SK-N-SH (cell line): Measurements from ENCODE around the gene VPS51. TPM values are rescaled to one million over a fixed set of nuclear protein-coding genes. Genes with fewer than 3 reads are reported as not detected.

Experiments used
- CTCF ChIA-PET: fragments of 300-600, 350-600 bp; formaldehyde crosslinking; extraction: SDS; loops from one replicate; lab custom pipeline; 2021; lab: Yijun Ruan, JAX
- POLR2A ChIA-PET: fragments of 350-600 bp; sonication (Branson Sonifier 250); formaldehyde crosslinking; extraction: SDS; loops from one replicate; lab custom pipeline; 2020; ENCODE audit warnings: antibody characterized with exemption, inconsistent platforms; lab: Yijun Ruan, JAX
- DNase-seq: peaks from one replicate; pipeline ENCODE4 v3.0.0; 2012
- H2AFZ ChIP-seq: fragments of 200-600 bp; sonication (generic); 2 replicates; pipeline ENCODE4 v1.8.1; 2016; ENCODE audit warnings: antibody characterized with exemption, mild to moderate bottlenecking, low read depth
- H3F3A ChIP-seq: fragments of 200-600 bp; sonication (generic); replicated peaks from 2 replicates; pipeline ENCODE3; 2016; ENCODE audit warnings: antibody characterized with exemption, mild to moderate bottlenecking; ENCODE audit not compliant: insufficient read depth
- H3K27ac ChIP-seq, 2 experiments: fragments of 200-500 bp in 1 of 2; fragments of 200-600 bp in 1 of 2; sonication (Bioruptor generic) in 1 of 2; sonication (generic), shearing (Covaris generic) in 1 of 2; 2 replicates each; pipeline versions ENCODE4 v1.5.1 to v1.6.1; 2014 to 2016; ENCODE audit warnings: low read depth in 2 of 2, inconsistent platforms in 1 of 2, low read length in 1 of 2, mild to moderate bottlenecking in 1 of 2, mixed read lengths in 1 of 2
- H3K27me3 ChIP-seq: fragments of 200-600 bp; sonication (generic), shearing (Covaris generic); 2 replicates; pipeline ENCODE4 v1.6.1; 2016; ENCODE audit warnings: mixed run types; ENCODE audit not compliant: insufficient read depth
- H3K36me3 ChIP-seq, 2 experiments: fragments of 200-500 bp in 1 of 2; fragments of 200-600 bp in 1 of 2; sonication (Bioruptor generic) in 1 of 2; sonication (generic) in 1 of 2; replicated peaks in 1 of 2; 2 replicates each; pipeline versions ENCODE3 to v1.5.1; 2014 to 2016; ENCODE audit warnings: low read length in 1 of 2, mild to moderate bottlenecking in 1 of 2; ENCODE audit not compliant: insufficient read depth in 2 of 2, control insufficient read depth in 1 of 2
- H3K4me1 ChIP-seq, 2 experiments: fragments of 200-500 bp in 1 of 2; fragments of 200-600 bp in 1 of 2; sonication (Bioruptor generic) in 1 of 2; sonication (generic), shearing (Covaris generic) in 1 of 2; 2 replicates each; pipeline versions ENCODE4 v1.5.1 to v1.6.1; 2014 to 2016; ENCODE audit warnings: low read depth in 1 of 2, low read length in 1 of 2, mixed run types in 1 of 2; ENCODE audit not compliant: insufficient read depth in 2 of 2, control insufficient read depth in 1 of 2
- H3K4me2 ChIP-seq: fragments of 200-600 bp; sonication (generic), shearing (Covaris generic); 2 replicates; pipeline ENCODE4 v1.6.1; 2017; ENCODE audit warnings: mixed run types
- H3K4me3 ChIP-seq, 2 experiments: fragments of 200-500 bp in 1 of 2; fragments of 200-600 bp in 1 of 2; sonication (Bioruptor generic) in 1 of 2; sonication (generic), shearing (Covaris generic) in 1 of 2; 2 replicates each; pipeline versions ENCODE4 v1.5.1 to v1.8.1; 2014 to 2016; ENCODE audit warnings: low read depth in 2 of 2, inconsistent platforms in 1 of 2, low read length in 1 of 2, mild to moderate bottlenecking in 1 of 2, mixed read lengths in 1 of 2, moderate library complexity in 1 of 2
- H3K79me2 ChIP-seq: fragments of 200-600 bp; sonication (generic); 2 replicates; pipeline ENCODE4 v1.8.1; 2017; ENCODE audit warnings: mild to moderate bottlenecking; ENCODE audit not compliant: insufficient read depth
- H3K9ac ChIP-seq: fragments of 200-600 bp; sonication (generic); 2 replicates; pipeline ENCODE4 v1.6.1; 2017; ENCODE audit warnings: mixed run types
- H3K9me2 ChIP-seq: fragments of 200-600 bp; sonication (generic); 2 replicates; pipeline ENCODE4 v1.6.1; 2017; ENCODE audit warnings: mixed run types
- H3K9me3 ChIP-seq: fragments of 200-600 bp; sonication (generic); 2 replicates; pipeline ENCODE4 v1.6.1; 2017; ENCODE audit warnings: mixed run types, mild to moderate bottlenecking, moderate library complexity
- H4K20me1 ChIP-seq: fragments of 200-600 bp; sonication (generic); 2 replicates; pipeline ENCODE4 v1.6.1; 2017; ENCODE audit warnings: mild to moderate bottlenecking, mixed run types; ENCODE audit not compliant: insufficient read depth
- CTCF ChIP-seq: fragments of 200-600 bp; sonication (generic); IDR thresholded peaks from 2 replicates; pipeline ENCODE4 v1.6.1; 2017; ENCODE audit warnings: antibody characterized with exemption, mild to moderate bottlenecking, moderate library complexity
- ELF1 ChIP-seq: IDR thresholded peaks from 2 replicates; pipeline ENCODE4 v1.4.0; 2012
- FOSL2 ChIP-seq: IDR thresholded peaks from 2 replicates; pipeline ENCODE4 v1.4.0; 2012; ENCODE audit warnings: low read depth, mild to moderate bottlenecking, moderate library complexity, borderline replicate concordance
- FOXJ3 ChIP-seq: sonication (generic); formaldehyde crosslinking; IDR thresholded peaks from 2 replicates; pipeline ENCODE4 v1.5.1; 2020; ENCODE audit warnings: mild to moderate bottlenecking, missing genetic modification reagents
- IRF3 ChIP-seq: fragments of 150-350 bp; IDR thresholded peaks from 2 replicates; pipeline ENCODE4 v1.6.1; 2016; ENCODE audit warnings: mild to moderate bottlenecking, low read depth, low read length
- JUND ChIP-seq: IDR thresholded peaks from 2 replicates; pipeline ENCODE4 v1.4.0; 2012
- MAX ChIP-seq: IDR thresholded peaks from 2 replicates; pipeline ENCODE4 v1.4.0; 2012; ENCODE audit warnings: low read depth
- MXI1 ChIP-seq: IDR thresholded peaks from 2 replicates; pipeline ENCODE4 v1.6.1; 2012; ENCODE audit warnings: mild to moderate bottlenecking, low read depth, low read length, improper control_type of control experiment
- NFIC ChIP-seq: IDR thresholded peaks from 2 replicates; pipeline ENCODE4 v1.4.0; 2012; ENCODE audit warnings: borderline replicate concordance
- PBX3 ChIP-seq: IDR thresholded peaks from 2 replicates; pipeline ENCODE4; 2012
- POLR2AphosphoS5 ChIP-seq: IDR thresholded peaks from 2 replicates; pipeline ENCODE4 v1.6.1; 2012; ENCODE audit warnings: low read depth, low read length
- RCOR1 ChIP-seq: fragments of 150-350 bp; IDR thresholded peaks from 2 replicates; pipeline ENCODE4 v1.6.1; 2017; ENCODE audit warnings: antibody characterized with exemption, low read length
- REST ChIP-seq: IDR thresholded peaks from 2 replicates; pipeline ENCODE4 v1.6.1; 2012; ENCODE audit warnings: mild to moderate bottlenecking, low read depth, low read length, moderate library complexity
- RXRA ChIP-seq: IDR thresholded peaks from 2 replicates; pipeline ENCODE4 v1.4.0; 2012; ENCODE audit warnings: low read depth, mild to moderate bottlenecking, borderline replicate concordance
- SIN3A ChIP-seq: IDR thresholded peaks from 2 replicates; pipeline ENCODE4 v1.6.1; 2012; ENCODE audit warnings: low read depth, mild to moderate bottlenecking, low read length, moderate library complexity, borderline replicate concordance
- SMC3 ChIP-seq: IDR thresholded peaks from 2 replicates; pipeline ENCODE4 v1.6.1; 2012; ENCODE audit warnings: low read depth, low read length, improper control_type of control experiment
- TAF1 ChIP-seq: IDR thresholded peaks from 2 replicates; pipeline ENCODE4 v1.6.1; 2012; ENCODE audit warnings: low read depth, mild to moderate bottlenecking, low read length, moderate library complexity, borderline replicate concordance
- TCF12 ChIP-seq: IDR thresholded peaks from 2 replicates; pipeline ENCODE4 v1.4.0; 2012
- USF1 ChIP-seq: IDR thresholded peaks from 2 replicates; pipeline ENCODE4 v1.4.0; 2012; ENCODE audit warnings: low read depth, borderline replicate concordance
- YY1 ChIP-seq: IDR thresholded peaks from 2 replicates; pipeline ENCODE4 v1.4.0; 2012; ENCODE audit warnings: low read depth, mild to moderate bottlenecking
- WGBS: methylation state at CpG from one replicate; pipeline ENCODE4 v1.1.6; 2017; ENCODE audit warnings: low lambda C conversion rate; 5-methylcytosine and 5-hydroxymethylcytosine counted together
- polyA plus RNA-seq, 3 experiments: library from polyadenylated mRNA; depleted of rRNA; stranded (reverse); fragments of >200 nt; gene quantifications; 2 replicates each; pipeline ENCODE4 v1.2.3, GENCODE V29; 2012

The VPS51 gene
- polyA plus RNA-seq, 1 of the 3 experiments (the other 2 are of a cell fraction), result 59.9 TPM

GRCh38 chr11:65156926-65157325 lies 60.9 kb downstream of the VPS51 start (continued):
- TF ChIP-seq SIN3A, result no peak
- TF ChIP-seq RXRA, result no peak
- no peak for TF ChIP-seq CTCF
- TF ChIP-seq SMC3, result no peak
- no peak for TF ChIP-seq USF1
- no peak for TF ChIP-seq TCF12
- TF ChIP-seq REST, result no peak
- no peak for TF ChIP-seq MXI1
- TF ChIP-seq RCOR1, result no peak
- no peak for TF ChIP-seq FOSL2
- TF ChIP-seq POLR2AphosphoS5, result no peak

- Histone ChIP-seq H3K4me3 (no peak overlapping the region), H3K9me2 (no peaks in the 10 kb centered on the region), H3K27ac (no peak overlapping the region), H3K9me3 (no peaks in the 10 kb centered on the region), H3F3A (no peaks in the 10 kb centered on the region), H3K4me1 (no peaks in the 10 kb centered on the region), H3K4me2 (no peak overlapping the region), H3K79me2 (no peaks in the 10 kb centered on the region), H3K27me3 (no peaks in the 10 kb centered on the region), H4K20me1 (no peaks in the 10 kb centered on the region), H2AFZ (no peak overlapping the region), H3K9ac (no peak overlapping the region), H3K36me3 (no peaks in the 10 kb centered on the region)
- no peak for DNase-seq
- WGBS, result 59% methylated on average over 3 of the region's 3 CpGs
- CTCF ChIA-PET, result no interaction called here
- POLR2A ChIA-PET, result no interaction called here
- TF ChIP-seq ELF1 (no peak), IRF3 (no peak), MAX (no peak), SIN3A (no peak), REST (no peak), NFIC (no peak), YY1 (no peak), JUND (no peak), FOXJ3 (CRISPR knock-in tag) (no peak), RXRA (no peak), TAF1 (no peak), TCF12 (no peak), PBX3 (no peak)
Observed at GRCh38 chr11:65157336-65157735, 61.3 kb downstream of the VPS51 start.
